ENCODE data around the gene ARMC10. TPM values are rescaled to one million over a fixed set of nuclear protein-coding genes. Genes with fewer than 3 reads are reported as not detected.
"Not testable (repeated sequence)": the region's sequence is repeated elsewhere in the genome, so short reads cannot be mapped to it uniquely, and the experiment has no call there.

The ARMC10 gene
- total RNA-seq, 2 experiments from 2014 or later, result 33.2 to 35.7 TPM

GRCh38 chr7:103129702-103130549 is 55.0 kb downstream of the ARMC10 start:
- Mint-ChIP-seq H3K27ac (no peak overlapping the region), H3K4me3 (no peak overlapping the region), H3K9me3 (ENCODE audit: insufficient read depth) (no peaks in the 10 kb centered on the region), H3K27me3 (ENCODE audit: low read depth) (no peaks in the 10 kb centered on the region), H3K36me3 (ENCODE audit: low read depth) (peaks cover 11% of the 10 kb centered on the region), H3K4me1 (ENCODE audit: low read depth) (peaks cover 4% of the 10 kb centered on the region)
- DNase-seq, result no peak
- CTCF ChIA-PET, result interaction anchor here (0.9 to 1.2 kb wide), 2 partner anchors 13 to 15 kb away, joined by 3 read pairs; no protein-coding TSS in a partner anchor
- ATAC-seq, result no peak
- POLR2A ChIA-PET, result interaction anchor here (1.4 kb wide), 1 partner anchor 55 kb away, joined by 4 read pairs; the partner anchor contains the start of gene ARMC10

GRCh38 chr7:103130901-103131624 is 56.1 kb downstream of the ARMC10 start:
- no peak for ATAC-seq
- no peaks in the 10 kb centered on the region for H3K27me3 Mint-ChIP-seq (ENCODE audit: low read depth)
- H3K36me3 Mint-ChIP-seq (ENCODE audit: low read depth), result peaks cover 8% of the 10 kb centered on the region
- no peaks in the 10 kb centered on the region for H3K9me3 Mint-ChIP-seq (ENCODE audit: insufficient read depth)
- peaks cover 4% of the 10 kb centered on the region for H3K4me1 Mint-ChIP-seq (ENCODE audit: low read depth)
- H3K4me3 Mint-ChIP-seq, result no peak overlapping the region
- ChIA-PET CTCF (interaction anchor here (1.2 kb wide), 1 partner anchor 16 kb away, joined by 3 read pairs; no protein-coding TSS in a partner anchor), POLR2A (interaction anchor here (0.6 to 1.4 kb wide), 2 partner anchors 17 to 56 kb away, joined by 4 read pairs; partner anchors contain the start of gene ARMC10)
- no peak for DNase-seq
- H3K27ac Mint-ChIP-seq, result no peak overlapping the region

- no peaks in the 10 kb centered on the region for H3K27me3 Mint-ChIP-seq (ENCODE audit: low read depth)
- no peaks in the 10 kb centered on the region for H3K9me3 Mint-ChIP-seq (ENCODE audit: insufficient read depth)
- H3K4me1 Mint-ChIP-seq (ENCODE audit: low read depth), result peaks cover 4% of the 10 kb centered on the region
- peaks cover 2% of the 10 kb centered on the region for H3K36me3 Mint-ChIP-seq (ENCODE audit: low read depth)
- H3K4me3 Mint-ChIP-seq, result no peak overlapping the region
- ChIA-PET POLR2A (no interaction called here), CTCF (no interaction called here)
- ATAC-seq (no peak), DNase-seq (no peak)
- H3K27ac Mint-ChIP-seq, result no peak overlapping the region
These were observed 58.2 kb downstream of the ARMC10 start for GRCh38 chr7:103132995-103133688.

- Mint-ChIP-seq H3K36me3 (ENCODE audit: low read depth) (no peaks in the 10 kb centered on the region), H3K27me3 (ENCODE audit: low read depth) (no peaks in the 10 kb centered on the region), H3K27ac (no peak overlapping the region), H3K4me1 (ENCODE audit: low read depth) (peaks cover 1% of the 10 kb centered on the region), H3K9me3 (ENCODE audit: insufficient read depth) (no peaks in the 10 kb centered on the region), H3K4me3 (no peak overlapping the region)
- ATAC-seq (no peak), DNase-seq (no peak)
- ChIA-PET CTCF (no interaction called here), POLR2A (no interaction called here)
These were observed 60.1 kb downstream of the ARMC10 start for GRCh38 chr7:103134836-103135554.

- Mint-ChIP-seq H3K27me3 (ENCODE audit: low read depth) (no peaks in the 10 kb centered on the region), H3K27ac (no peak overlapping the region), H3K9me3 (ENCODE audit: insufficient read depth) (no peaks in the 10 kb centered on the region), H3K4me3 (no peak overlapping the region), H3K4me1 (ENCODE audit: low read depth) (no peaks in the 10 kb centered on the region), H3K36me3 (ENCODE audit: low read depth) (peaks cover 10% of the 10 kb centered on the region)
- ChIA-PET CTCF (no interaction called here), POLR2A (no interaction called here)
- no peak for ATAC-seq
- DNase-seq, result no peak
These were observed 65.1 kb downstream of the ARMC10 start for GRCh38 chr7:103140061-103140460.

- no peaks in the 10 kb centered on the region for H3K9me3 Mint-ChIP-seq (ENCODE audit: insufficient read depth)
- no peaks in the 10 kb centered on the region for H3K4me1 Mint-ChIP-seq (ENCODE audit: low read depth)
- H3K27ac Mint-ChIP-seq, result no peak overlapping the region
- H3K27me3 Mint-ChIP-seq (ENCODE audit: low read depth), result no peaks in the 10 kb centered on the region
- ChIA-PET POLR2A (no interaction called here), CTCF (no interaction called here)
- ATAC-seq (no peak), DNase-seq (no peak)
- no peak overlapping the region for H3K4me3 Mint-ChIP-seq
- H3K36me3 Mint-ChIP-seq (ENCODE audit: low read depth), result peaks cover 10% of the 10 kb centered on the region
These were observed 65.7 kb downstream of the ARMC10 start for GRCh38 chr7:103140685-103141084.

GRCh38 chr7:103141753-103142404 is 66.9 kb downstream of the ARMC10 start:
- ATAC-seq (no peak), DNase-seq (no peak)
- Mint-ChIP-seq H3K4me1 (ENCODE audit: low read depth) (peaks cover 3% of the 10 kb centered on the region), H3K36me3 (ENCODE audit: low read depth) (peaks cover 10% of the 10 kb centered on the region), H3K4me3 (no peak overlapping the region), H3K27me3 (ENCODE audit: low read depth) (no peaks in the 10 kb centered on the region), H3K27ac (no peak overlapping the region), H3K9me3 (ENCODE audit: insufficient read depth) (no peaks in the 10 kb centered on the region)
- POLR2A ChIA-PET, result no interaction called here
- CTCF ChIA-PET, result no interaction called here

GRCh38 chr7:103142494-103142893 is 67.6 kb downstream of the ARMC10 start:
- H3K4me3 Mint-ChIP-seq, result no peak overlapping the region
- peaks cover 9% of the 10 kb centered on the region for H3K4me1 Mint-ChIP-seq (ENCODE audit: low read depth)
- no peak overlapping the region for H3K27ac Mint-ChIP-seq
- peaks cover 10% of the 10 kb centered on the region for H3K36me3 Mint-ChIP-seq (ENCODE audit: low read depth)
- ATAC-seq, result no peak
- POLR2A ChIA-PET, result no interaction called here
- H3K9me3 Mint-ChIP-seq (ENCODE audit: insufficient read depth), result no peaks in the 10 kb centered on the region
- no peaks in the 10 kb centered on the region for H3K27me3 Mint-ChIP-seq (ENCODE audit: low read depth)
- CTCF ChIA-PET, result interaction anchor here (0.9 kb wide), 1 partner anchor 12 kb away, joined by 3 read pairs; no protein-coding TSS in a partner anchor
- DNase-seq, result no peak

GRCh38 chr7:103143868-103144267 is 68.9 kb downstream of the ARMC10 start:
- CTCF ChIA-PET, result no interaction called here
- peaks cover 21% of the 10 kb centered on the region for H3K4me1 Mint-ChIP-seq (ENCODE audit: low read depth)
- POLR2A ChIA-PET, result no interaction called here

GRCh38 chr7:103144754-103145153 is 69.8 kb downstream of the ARMC10 start:
- not testable (repeated sequence) for ATAC-seq, H3K27ac Mint-ChIP-seq
- H3K4me1 Mint-ChIP-seq (ENCODE audit: low read depth), result peaks cover 26% of the 10 kb centered on the region

More at GRCh38 chr7:103143868-103144267, 68.9 kb downstream of the ARMC10 start:
- peaks cover 14% of the 10 kb centered on the region for H3K36me3 Mint-ChIP-seq (ENCODE audit: low read depth)
- DNase-seq (no peak), ATAC-seq (no peak)
- H3K9me3 Mint-ChIP-seq (ENCODE audit: insufficient read depth), result no peaks in the 10 kb centered on the region
- no peak overlapping the region for H3K4me3 Mint-ChIP-seq
- H3K27ac Mint-ChIP-seq, result no peak overlapping the region
- H3K27me3 Mint-ChIP-seq (ENCODE audit: low read depth), result no peaks in the 10 kb centered on the region

More at GRCh38 chr7:103144754-103145153, 69.8 kb downstream of the ARMC10 start:
- POLR2A ChIA-PET; H3K9me3 Mint-ChIP-seq (ENCODE audit: insufficient read depth); CTCF ChIA-PET; DNase-seq; H3K27me3 Mint-ChIP-seq (ENCODE audit: low read depth); H3K4me3 Mint-ChIP-seq: not testable (repeated sequence)
- H3K36me3 Mint-ChIP-seq (ENCODE audit: low read depth), result peaks cover 18% of the 10 kb centered on the region

Data from activated CD8-positive, alpha-beta T cell treated with anti-CD3 and anti-CD28 coated beads, Interleukin-2, amount 10 ng/mL, durations not matched to agents 7 days and 5 days (primary cell).